Measurements from ENCODE around the gene LTBP1. TPM values are rescaled to one million over a fixed set of nuclear protein-coding genes. Genes with fewer than 3 reads are reported as not detected.

LTBP1 gene
- total and polyA plus RNA-seq, 7 experiments from 2014 or later, result 0.29 to 2.1 TPM; not detected in 5

Small RNA genes within 50 kb of the gene (microRNA-seq; reads per million reads assigned to microRNA genes)
- not detected for gene MIR4430 (ENCODE audit: borderline microRNAs expressed)

Data from naive thymus-derived CD4-positive, alpha-beta T cell (primary cell).